Ishikawa (cell line): ENCODE results near the gene COP1.

Experiments used
- CEBPB ChIP-seq: IDR thresholded peaks from 2 replicates; pipeline ENCODE4 v1.6.1; 2012
- CREB1 ChIP-seq: IDR thresholded peaks from 2 replicates; pipeline ENCODE4 v1.6.1; 2012; ENCODE audit warnings: low read depth
- EGR1 ChIP-seq: IDR thresholded peaks from 2 replicates; pipeline ENCODE4 v1.6.1; 2012
- EP300 ChIP-seq: IDR thresholded peaks from 2 replicates; pipeline ENCODE4 v1.6.1; 2012; ENCODE audit warnings: borderline replicate concordance
- FOXM1 ChIP-seq: IDR thresholded peaks from 2 replicates; pipeline ENCODE4 v1.6.1; 2012; ENCODE audit warnings: low read depth, borderline replicate concordance
- MAX ChIP-seq: IDR thresholded peaks from 2 replicates; pipeline ENCODE4 v1.6.1; 2012
- NFIC ChIP-seq: IDR thresholded peaks from 2 replicates; pipeline ENCODE4 v1.6.1; 2012
- RAD21 ChIP-seq: IDR thresholded peaks from 2 replicates; pipeline ENCODE4 v1.6.1; 2012; ENCODE audit warnings: low read depth
- REST ChIP-seq: IDR thresholded peaks from 2 replicates; pipeline ENCODE4 v1.6.1; 2012; ENCODE audit warnings: low read depth, mild to moderate bottlenecking
- TAF1 ChIP-seq: IDR thresholded peaks from 2 replicates; pipeline ENCODE4 v1.6.1; 2012; ENCODE audit warnings: low read depth, mild to moderate bottlenecking
- TCF12 ChIP-seq: IDR thresholded peaks from 2 replicates; pipeline ENCODE4 v1.6.1; 2012; ENCODE audit warnings: low read depth
- TEAD4 ChIP-seq: IDR thresholded peaks from 2 replicates; pipeline ENCODE4 v1.6.1; 2012
- YY1 ChIP-seq: IDR thresholded peaks from 2 replicates; pipeline ENCODE4 v1.6.1; 2012; ENCODE audit warnings: low read depth
- ZBTB7A ChIP-seq: IDR thresholded peaks from 2 replicates; pipeline ENCODE4 v1.6.1; 2012; ENCODE audit warnings: low read depth
- TF ChIP-seq, protein P1 (sequence below): IDR thresholded peaks from 2 replicates; pipeline ENCODE4 v1.6.1; 2012

COP1 gene

GRCh38 chr1:175969231-175969630 is 237.9 kb downstream of the COP1 start:
- TF ChIP-seq CREB1 (no peak), TCF12 (no peak), RAD21 (no peak), TEAD4 (no peak), MAX (no peak), NFIC (no peak), REST (no peak), ZBTB7A (no peak), FOXM1 (no peak), EGR1 (no peak), EP300 (no peak), CEBPB (no peak), TAF1 (no peak), YY1 (no peak)
- TF ChIP-seq, protein P1, sequence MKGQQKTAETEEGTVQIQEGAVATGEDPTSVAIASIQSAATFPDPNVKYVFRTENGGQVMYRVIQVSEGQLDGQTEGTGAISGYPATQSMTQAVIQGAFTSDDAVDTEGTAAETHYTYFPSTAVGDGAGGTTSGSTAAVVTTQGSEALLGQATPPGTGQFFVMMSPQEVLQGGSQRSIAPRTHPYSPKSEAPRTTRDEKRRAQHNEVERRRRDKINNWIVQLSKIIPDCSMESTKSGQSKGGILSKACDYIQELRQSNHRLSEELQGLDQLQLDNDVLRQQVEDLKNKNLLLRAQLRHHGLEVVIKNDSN = no peak

DNA sequence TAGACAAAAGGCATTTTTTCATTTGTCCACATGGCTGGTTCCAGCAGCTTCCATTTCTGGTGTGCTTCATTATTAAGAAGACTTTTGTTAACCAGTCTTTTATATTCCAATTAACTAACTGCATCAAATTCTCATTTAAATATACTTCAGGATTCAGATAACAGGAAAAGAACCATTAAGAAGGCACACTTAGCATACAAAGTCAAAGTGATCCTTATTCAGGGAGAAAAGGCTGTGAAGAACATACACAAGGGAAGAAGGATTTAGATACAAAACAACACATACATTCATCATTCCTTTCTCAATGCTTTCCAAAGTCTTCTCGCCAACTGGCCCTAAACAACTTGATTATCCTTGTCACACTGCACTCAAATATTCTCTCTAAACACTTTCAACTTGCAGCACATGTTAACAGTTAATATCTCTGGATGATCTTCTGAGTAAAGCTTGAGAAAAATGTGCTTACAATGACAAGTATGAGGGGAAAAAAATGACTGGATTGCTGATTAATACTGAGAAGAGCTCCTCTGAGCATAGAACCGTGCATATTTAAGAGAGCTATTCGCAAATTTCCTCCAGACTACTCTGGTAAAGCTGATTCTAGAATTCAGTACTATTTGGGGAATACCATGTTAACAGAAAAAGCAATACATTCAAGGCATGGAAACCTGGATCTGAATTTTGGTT is 238.5 kb downstream of the COP1 start:
- TF ChIP-seq TAF1 (no peak), CREB1 (no peak), YY1 (no peak), MAX (no peak), CEBPB (no peak), TEAD4 (no peak), FOXM1 (no peak), EGR1 (no peak), RAD21 (no peak)
- TF ChIP-seq, protein P1 = no peak

GRCh38 chr1:175963740-175964139 is 243.3 kb downstream of the COP1 start:
- TF ChIP-seq CREB1 (no peak), FOXM1 (no peak), EP300 (no peak), CEBPB (no peak), TCF12 (no peak), YY1 (no peak), RAD21 (no peak), TAF1 (no peak), NFIC (no peak), TEAD4 (no peak), REST (no peak), MAX (no peak), ZBTB7A (no peak), EGR1 (no peak)
- TF ChIP-seq, protein P1 = no peak

- TF ChIP-seq RAD21 (no peak), ZBTB7A (no peak), TEAD4 (no peak), TAF1 (no peak), REST (no peak), MAX (no peak), EP300 (no peak)
These were observed 246.9 kb downstream of the COP1 start for GRCh38 chr1:175960169-175960568.
